ENCODE data around the gene LRRK1.

- TF ChIP-seq CTCF (IDR thresholded peaks at IDR 0.05) (no peak), POLR2A (IDR thresholded peaks at IDR 0.05) (no peak)
These were observed 174.8 kb downstream of the LRRK1 start for GRCh38 chr15:101093958-101094357.

All from uterus (tissue), 2 donors.